Measurements from ENCODE around the gene FADS6.

Gene FADS6

DNA sequence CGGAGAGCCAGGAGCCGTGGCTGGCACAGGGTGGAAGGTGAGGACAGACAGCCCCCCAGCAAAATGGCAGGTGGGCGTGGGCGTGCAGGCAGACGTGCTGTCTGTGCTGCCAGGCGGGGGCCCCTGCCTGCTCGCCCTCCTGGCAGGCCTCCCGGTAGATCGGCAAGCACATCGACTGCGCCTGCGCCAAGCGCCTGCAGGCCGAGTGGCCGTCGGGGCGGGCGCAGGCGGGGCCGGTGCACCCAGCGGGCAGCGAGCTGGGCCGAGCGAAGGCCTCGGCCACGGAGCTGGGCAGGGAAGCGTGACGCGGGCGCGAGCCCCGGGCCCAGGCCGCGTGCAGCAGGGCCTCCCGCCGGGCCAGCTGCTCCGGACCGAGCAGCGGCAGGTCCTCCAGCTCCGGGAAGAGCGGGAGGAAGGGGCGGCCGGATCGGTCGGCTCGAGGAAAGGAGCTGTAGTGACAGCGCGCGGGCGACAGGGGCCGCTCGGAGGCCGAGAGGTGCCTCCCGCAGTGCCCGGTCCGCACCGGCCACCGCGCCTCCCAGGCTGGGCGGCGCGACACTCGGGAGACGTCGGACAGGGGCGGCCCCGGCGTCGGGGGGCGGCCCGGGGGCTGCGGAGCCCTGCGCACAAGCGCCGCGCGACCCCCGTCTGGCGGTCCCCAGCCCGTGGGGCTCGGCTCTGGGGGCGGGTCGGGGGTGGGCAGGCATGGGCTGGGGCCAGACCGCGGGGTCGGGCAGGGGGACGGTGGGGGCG, 50.7 kb downstream of the FADS6 start:
- DNase-seq: peak; percentile 82
- in situ Hi-C loops (cut with HindIII; ENCODE audit: low pct_ligation_motif_present, low pct_unique_long_range_greater_than_20kb, low sequenced_read_pairs): no loop called here

DNA sequence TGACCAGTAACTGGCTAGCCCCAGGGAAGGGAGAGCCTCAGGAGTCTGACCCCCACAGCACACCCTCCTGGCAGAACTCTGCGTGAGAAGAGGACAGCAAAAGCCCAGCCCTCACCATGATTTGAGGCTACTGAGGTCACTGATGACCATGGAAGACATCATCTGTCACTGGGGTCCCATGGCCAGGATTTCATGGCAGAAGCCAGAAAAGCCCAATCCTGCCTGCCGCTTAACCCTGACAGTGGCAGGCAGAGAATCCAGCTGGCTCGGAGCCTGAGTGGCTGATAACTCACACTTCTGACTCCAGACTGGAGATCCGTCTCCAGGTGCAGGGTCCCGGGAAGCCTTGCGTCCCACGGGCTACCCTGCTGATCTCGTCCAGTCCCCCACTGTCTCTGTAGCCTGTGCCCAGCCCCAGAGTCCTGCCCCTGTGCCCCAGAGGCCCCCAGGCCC, 51.3 kb downstream of the FADS6 start:
- DNase-seq: peak; percentile 44
- in situ Hi-C loops (cut with HindIII; ENCODE audit: low pct_ligation_motif_present, low pct_unique_long_range_greater_than_20kb, low sequenced_read_pairs): no loop called here

DNA sequence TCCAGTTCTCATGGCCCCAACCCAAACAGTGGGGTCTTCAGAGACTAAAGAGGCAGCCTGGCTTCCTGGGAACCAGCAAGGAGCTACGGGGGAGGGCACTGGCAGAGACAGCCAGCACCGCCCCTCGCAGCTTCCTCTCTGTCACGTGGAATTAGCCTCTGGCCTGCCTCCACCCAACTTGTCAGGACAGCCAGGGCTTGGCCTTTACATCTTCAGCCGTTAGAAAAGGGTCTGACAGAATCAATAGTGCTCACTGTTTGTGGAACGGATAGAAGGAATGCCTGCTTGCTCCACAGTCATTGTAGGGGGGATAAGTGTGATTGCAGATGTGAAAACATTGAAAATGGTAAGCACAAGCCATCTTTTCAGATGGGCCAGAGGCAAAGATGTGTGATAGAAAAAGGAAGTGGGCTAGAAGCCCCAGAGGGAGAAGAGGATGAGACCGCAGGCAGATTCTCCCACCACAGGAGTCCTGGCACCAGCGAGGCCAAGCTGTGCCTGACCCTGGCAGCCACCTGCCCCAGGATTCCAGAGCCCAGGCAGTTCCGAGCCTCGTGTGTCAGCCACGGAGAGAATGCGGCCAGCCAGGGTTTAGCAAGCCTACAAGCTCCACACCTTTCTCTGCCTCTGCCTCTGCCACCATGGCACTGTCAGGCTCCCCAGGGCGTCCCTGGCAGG, 52.3 kb downstream of the FADS6 start:
- in situ Hi-C loops (cut with HindIII; ENCODE audit: low pct_ligation_motif_present, low pct_unique_long_range_greater_than_20kb, low sequenced_read_pairs): no loop called here
- DNase-seq: no peak

GRCh38 chr17:74839990-74840852, 53.2 kb downstream of the FADS6 start:
- in situ Hi-C loops (cut with HindIII; ENCODE audit: low pct_ligation_motif_present, low pct_unique_long_range_greater_than_20kb, low sequenced_read_pairs): no loop called here

DNA sequence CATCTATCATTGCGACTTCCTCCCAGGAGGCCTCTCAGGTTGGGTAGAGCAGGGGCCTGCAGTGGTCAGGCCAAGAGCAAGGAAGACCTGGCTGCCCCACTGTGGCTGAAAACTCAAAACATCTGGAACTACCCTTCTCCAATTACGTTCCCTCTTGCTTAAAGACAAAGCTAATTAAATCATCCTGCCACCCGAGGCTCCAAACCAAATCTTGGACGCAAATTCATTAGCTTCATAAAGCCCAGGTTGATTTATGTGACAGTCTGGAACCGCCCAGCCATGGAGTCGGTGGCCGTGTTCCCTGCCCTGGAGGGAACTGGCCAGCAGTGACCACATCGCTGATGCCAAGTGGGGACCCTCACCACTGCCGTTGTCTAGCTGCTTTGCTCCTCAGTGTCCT, 55.2 kb downstream of the FADS6 start:
- in situ Hi-C loops (cut with HindIII; ENCODE audit: low pct_ligation_motif_present, low pct_unique_long_range_greater_than_20kb, low sequenced_read_pairs): no loop called here
- no peak for DNase-seq

More at GRCh38 chr17:74839990-74840852, 53.2 kb downstream of the FADS6 start:
- no peak for DNase-seq

DNA sequence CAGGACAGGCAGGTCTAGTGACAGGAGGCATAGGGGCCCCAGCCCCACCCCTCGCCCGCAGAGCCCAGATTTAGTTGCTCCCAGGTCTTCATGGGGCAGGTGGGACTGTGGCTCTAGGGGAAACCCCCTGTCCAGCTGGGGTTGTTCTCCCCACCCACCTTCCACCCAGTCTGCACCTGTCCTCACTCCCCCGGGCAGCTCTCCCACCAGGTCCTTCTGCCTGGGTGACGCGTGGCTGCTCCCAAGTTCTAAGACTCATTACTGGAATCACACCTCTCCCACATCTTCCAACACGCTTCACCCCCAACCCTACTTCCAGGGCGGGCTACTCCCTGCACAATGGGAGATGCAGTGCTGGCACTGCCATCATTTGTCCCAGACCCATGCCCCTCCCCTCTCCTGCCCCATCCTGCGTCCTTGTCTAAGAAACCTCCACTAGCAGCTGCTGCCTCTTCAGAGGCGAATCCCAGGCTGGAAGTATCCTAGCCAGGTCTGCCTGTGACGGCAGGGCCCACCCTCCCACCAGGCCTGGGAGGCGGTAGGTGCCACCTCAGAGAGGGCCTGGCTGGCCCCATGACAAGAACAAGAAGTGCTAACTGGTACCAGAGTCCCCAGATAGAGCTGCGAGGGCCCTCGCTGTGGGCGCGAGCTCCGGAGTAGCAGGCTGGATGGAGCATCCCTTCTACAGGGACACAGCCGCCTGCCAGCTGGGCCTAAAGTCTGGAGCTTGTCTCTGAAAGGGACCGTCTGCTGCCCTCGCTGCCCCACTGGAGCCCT, 56.6 kb downstream of the FADS6 start:
- in situ Hi-C loops (cut with HindIII; ENCODE audit: low pct_ligation_motif_present, low pct_unique_long_range_greater_than_20kb, low sequenced_read_pairs): no loop called here
- DNase-seq: no peak

GRCh38 chr17:74836191-74836590, 57.2 kb downstream of the FADS6 start:
- in situ Hi-C loops (cut with HindIII; ENCODE audit: low pct_ligation_motif_present, low pct_unique_long_range_greater_than_20kb, low sequenced_read_pairs): no loop called here
- DNase-seq: no peak

DNA sequence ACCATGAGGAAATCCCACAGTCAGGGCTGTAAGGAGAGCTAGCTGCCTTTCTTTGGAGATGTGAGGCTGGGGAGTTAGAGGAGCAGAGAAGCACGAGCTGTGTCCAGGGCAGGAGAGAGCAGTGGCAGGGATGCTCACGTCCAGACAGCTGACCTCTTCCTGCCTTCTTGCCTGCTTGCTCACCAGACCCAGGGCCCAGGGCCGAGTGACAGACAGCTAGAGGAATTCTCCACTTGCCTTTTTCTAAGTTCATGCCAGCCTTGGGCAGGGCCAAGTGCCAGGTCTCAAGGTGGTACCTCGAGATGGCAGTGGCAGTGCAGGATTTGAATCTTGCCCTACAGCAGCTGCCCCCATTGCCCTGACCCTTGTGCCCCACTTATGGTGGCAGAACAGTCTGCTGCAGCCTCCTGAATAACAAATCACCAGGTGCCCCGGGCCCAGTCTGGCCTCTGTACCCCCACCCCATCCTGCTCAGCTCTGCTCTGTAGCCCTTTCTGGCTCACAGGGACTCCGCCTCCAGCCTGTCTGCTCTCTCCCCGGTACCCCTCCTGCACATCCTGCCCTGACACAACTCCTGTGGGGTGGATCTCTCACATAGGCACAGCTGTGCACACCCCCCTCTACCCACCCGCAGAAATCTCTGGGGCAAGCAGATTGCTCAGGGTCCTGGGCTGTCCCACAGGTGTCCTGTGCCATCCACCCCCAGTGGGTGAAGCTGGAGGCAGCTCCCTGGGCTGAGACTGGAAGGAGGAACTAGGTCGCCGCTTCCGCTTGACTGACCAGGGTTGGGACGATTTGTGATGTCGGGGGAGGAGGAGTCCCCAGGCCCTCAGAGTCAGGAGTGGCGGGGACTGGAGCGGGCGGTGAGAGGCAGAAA, 59.7 kb downstream of the FADS6 start:
- in situ Hi-C loops (cut with HindIII; ENCODE audit: low pct_ligation_motif_present, low pct_unique_long_range_greater_than_20kb, low sequenced_read_pairs): no loop called here
- peak; percentile 72 for DNase-seq

- in situ Hi-C loops (cut with HindIII; ENCODE audit: low pct_ligation_motif_present, low pct_unique_long_range_greater_than_20kb, low sequenced_read_pairs): no loop called here
- DNase-seq: no peak
Measured at GRCh38 chr17:74832421-74832820, 61.0 kb downstream of the FADS6 start.

GRCh38 chr17:74831444-74832146, 61.8 kb downstream of the FADS6 start:
- in situ Hi-C loops (cut with HindIII; ENCODE audit: low pct_ligation_motif_present, low pct_unique_long_range_greater_than_20kb, low sequenced_read_pairs): no loop called here
- DNase-seq: no peak

GRCh38 chr17:74830861-74831260, 62.6 kb downstream of the FADS6 start:
- in situ Hi-C loops (cut with HindIII; ENCODE audit: low pct_ligation_motif_present, low pct_unique_long_range_greater_than_20kb, low sequenced_read_pairs): no loop called here
- no peak for DNase-seq

GRCh38 chr17:74827800-74828199, 65.6 kb downstream of the FADS6 start:
- in situ Hi-C loops (cut with HindIII; ENCODE audit: low pct_ligation_motif_present, low pct_unique_long_range_greater_than_20kb, low sequenced_read_pairs): no loop called here
- no peak for DNase-seq
